NCI-H345 treated with DMSO at 0.1 percent for 48 hours (cell line): ENCODE data around the gene TBC1D14.

ENCODE experiments used
- DNase-seq: peaks from one replicate; lab custom pipeline; 2025; ENCODE audit not compliant: unreplicated experiment; lab: John Stamatoyannopoulos, UW

TBC1D14 gene

GRCh38 chr4:6992728-6993677 lies 83.4 kb downstream of the TBC1D14 start:
- DNase-seq = no peak

- DNase-seq = no peak
Observed at GRCh38 chr4:6996481-6996880, 86.9 kb downstream of the TBC1D14 start.

DNA sequence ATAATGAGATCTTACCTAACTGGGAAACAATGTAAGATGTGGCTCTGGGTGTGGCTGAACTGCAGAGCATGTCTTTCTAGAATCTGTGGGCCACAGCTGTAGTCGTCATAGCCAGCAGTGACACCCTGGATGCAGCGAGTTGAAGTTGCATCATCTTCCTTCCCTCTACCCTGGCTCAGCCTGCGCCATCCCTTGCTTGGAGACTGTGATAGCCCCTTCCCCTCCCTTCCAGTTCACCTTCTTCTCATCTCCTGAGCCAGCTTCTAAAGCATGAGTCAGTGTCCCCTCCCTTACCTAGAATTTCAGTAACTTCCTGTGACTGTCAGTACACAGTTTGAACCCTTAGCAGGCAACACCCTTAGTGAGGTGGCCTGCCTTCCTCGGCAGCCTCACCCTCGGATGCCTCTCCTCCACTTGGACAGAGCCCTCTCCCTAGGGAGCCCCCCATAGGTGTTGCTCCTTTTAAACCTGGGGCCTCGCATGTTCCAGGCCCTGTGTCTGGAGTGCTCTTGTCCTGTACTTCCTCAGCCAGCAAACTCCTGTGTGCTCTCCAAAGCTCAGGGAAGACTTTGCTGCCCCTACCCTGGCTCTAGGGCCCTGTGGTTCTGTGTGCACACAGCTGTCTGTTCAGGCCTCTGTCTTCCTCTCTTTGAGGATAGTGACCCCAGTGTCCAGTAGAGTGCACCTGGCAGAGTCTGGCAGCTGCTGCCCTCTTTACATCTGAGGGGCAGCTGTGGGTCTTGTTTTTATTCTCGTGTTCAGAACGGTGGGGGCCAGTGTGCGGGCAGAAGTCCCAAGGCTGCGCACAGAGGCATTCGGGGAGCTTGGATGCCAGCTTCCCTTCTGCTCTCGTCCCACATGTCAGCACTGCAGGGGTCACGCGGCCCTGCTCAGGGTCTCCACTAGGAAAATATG lies 89.8 kb downstream of the TBC1D14 start:
- no peak for DNase-seq

GRCh38 chr4:7000421-7001176 lies 91.0 kb downstream of the TBC1D14 start:
- no peak for DNase-seq

GRCh38 chr4:7001271-7001670 lies 91.6 kb downstream of the TBC1D14 start:
- no peak for DNase-seq

DNA sequence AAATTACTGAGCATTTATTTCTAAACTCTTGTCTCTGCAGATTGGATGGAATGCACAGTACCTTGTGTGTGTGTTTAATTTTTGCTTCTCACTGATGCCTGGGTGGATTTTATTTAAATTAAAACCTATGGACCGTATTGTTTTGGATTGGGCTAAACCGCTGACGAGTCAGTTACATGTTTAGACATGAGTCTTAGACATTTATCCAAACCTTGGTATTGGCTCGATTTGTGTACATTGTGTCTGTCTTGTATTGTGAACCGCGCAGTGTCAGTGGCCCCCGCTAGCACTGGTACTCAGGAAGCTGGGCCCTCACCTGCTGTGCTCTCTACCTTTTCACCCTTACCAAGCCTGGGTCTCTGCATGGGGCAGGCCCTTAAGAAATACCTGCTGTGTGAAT lies 92.7 kb downstream of the TBC1D14 start:
- no peak for DNase-seq

DNA sequence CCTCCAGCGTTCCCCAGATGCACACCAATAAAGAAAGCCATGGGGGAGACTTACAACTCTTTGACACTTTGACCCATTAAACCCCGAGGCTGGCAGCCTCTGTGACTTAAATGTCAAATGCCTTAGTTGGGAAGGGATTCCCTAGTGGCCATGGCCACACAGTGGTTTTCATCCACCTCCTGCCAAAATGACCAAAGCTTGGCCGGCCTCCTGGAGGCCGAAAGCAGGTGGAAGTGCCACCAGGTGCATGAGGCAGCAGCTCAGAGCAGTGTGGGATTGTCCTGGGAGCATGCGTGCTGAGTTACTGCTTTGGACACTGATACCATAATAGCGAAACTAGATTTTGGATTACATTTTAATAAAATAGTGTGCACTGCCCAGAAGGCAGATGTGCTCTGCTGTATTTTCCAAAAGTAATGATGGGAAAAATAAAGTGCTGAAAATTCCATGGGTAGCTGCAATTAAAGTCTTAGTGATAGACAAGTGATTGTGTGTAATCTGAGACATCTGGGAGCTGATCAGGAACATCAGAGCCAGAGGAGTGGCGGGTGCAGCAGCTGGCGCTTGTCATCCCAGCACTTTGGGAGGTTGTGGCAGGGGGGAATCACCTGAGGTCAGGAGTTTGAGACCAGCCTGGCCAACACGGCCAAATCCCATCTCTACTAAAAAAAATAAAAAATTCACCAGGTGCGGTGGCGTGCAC lies 93.7 kb downstream of the TBC1D14 start:
- no peak for DNase-seq

DNA sequence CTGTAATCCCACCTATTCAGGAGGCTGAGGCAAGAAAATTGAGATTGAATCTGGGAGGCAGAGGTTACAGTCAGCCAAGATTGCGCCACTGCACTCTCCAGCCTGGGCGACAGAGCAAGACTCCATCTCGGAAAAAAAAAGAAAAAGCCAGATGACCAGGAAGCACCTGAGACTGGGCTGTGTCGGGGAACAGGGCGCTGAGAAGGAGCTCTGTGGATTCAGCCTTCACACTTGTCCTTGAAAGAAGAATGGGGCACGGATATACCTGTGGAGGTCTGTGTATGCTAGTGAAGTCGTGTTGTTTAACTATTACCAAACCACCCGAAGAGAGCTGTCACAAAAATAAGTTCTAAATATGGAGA lies 94.2 kb downstream of the TBC1D14 start:
- DNase-seq = no peak

DNA sequence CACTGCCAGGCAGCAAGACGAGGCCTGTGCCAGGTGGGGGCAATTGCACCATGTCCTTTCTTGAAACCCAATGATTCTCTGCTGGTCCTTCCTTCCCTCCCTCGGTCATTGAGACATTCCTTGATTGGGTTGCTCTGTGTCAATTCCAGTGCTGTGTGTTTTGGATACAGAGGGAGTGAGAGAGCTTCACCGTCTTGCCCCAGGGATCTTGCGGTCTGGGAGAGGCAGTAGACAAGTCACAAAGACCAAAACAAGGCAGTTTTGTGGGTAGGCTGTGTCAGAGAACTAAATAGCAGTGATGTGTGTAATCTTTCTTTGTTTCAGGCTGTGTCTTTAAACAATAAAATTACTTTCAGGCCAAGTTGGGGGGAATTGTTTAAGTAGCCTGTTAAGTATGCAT lies 94.7 kb downstream of the TBC1D14 start:
- no peak for DNase-seq

GRCh38 chr4:7005571-7005970 lies 95.9 kb downstream of the TBC1D14 start:
- DNase-seq = no peak

DNA sequence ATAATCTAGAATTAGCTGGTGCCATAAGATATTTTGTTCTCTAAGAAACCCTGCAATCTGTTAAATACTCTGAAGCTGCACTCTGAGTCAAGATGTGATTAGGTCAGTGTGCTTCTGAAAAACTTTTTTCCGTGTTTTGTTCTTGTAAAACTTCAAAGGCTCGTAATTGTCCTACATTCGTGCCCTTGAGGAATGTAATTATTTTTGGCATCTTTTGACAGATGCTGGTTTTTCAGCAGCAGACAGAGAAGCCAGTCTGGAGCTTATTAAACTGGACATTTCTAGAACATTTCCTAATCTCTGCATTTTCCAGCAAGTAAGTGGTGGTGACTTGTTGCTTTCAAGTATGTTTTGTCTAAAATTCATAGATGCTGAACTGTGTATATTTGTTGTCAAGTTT lies 96.8 kb downstream of the TBC1D14 start:
- DNase-seq = no peak

DNA sequence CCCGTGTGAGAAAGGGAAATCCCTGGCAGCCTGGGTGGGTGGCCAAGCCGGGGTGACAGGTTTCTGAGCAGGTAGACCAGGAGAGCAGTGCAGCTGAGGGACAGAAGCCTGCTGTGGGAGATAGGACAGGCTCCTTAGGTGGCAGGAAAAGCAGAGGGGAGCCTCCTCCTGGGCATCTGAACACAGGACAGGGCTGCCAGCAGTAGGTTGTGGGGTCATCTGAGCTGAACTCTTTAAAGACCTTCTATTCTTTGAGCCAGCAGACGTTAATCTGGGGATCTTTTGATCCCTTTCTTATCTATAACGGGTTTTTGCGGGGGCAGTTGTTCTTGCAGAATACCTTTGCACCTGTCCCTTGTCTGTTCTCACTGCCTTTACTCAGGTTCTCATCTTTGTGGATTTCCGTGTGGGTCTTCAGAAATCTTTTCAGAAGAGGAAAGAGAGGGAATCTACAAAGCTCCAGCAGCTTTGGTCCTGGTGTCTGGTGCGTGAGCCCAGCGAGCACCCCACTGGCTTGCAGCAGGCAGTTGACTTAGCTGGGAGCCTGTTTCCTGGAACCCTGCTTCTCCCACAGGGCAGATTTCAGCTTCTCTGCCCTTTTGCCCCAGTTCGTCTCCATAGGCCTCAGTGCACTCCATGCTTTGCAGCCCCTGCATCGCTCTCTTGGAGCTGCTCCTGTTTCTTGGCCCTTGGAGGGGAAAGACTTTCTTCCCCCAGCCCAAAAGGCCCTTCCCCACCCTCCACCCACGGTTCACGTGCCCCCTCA lies 97.7 kb downstream of the TBC1D14 start:
- DNase-seq = no peak

DNA sequence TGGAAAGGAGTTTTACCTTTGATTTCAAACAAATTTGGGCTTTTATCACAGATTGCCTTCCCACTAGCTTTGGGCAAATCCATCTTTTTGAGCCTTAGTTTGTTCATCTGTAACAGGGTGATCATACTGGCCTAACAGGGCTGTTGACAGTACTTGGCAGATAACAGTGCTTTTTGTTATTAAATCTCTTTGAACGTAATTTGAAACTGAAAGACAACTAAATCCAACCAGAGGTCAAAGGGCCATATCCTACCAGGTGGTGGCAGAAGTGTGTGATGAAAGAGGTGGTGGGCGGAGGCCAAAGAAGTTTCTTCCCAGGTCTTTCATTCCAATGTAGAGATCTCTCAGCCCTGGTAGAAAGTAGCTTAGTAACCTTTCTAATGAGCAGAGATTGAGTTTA lies 98.3 kb downstream of the TBC1D14 start:
- no peak for DNase-seq

DNA sequence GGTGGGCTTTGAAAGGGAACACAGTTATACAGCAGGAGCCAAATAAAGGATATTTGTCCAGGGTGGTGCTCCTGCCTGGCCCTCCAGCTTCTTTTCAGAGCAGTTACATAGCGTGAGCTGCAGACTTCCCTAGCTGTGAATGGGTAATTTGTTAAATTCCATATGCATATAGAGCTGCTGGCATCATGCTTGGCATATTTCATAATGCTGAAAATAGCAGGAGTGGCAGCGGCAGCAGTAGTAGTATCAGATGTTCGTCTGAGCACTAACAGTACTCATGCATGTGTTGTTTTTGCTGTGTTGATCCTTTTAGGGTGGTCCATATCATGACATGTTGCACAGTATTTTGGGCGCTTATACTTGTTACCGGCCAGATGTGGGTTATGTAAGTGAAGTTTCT lies 99.9 kb downstream of the TBC1D14 start:
- DNase-seq = no peak

DNA sequence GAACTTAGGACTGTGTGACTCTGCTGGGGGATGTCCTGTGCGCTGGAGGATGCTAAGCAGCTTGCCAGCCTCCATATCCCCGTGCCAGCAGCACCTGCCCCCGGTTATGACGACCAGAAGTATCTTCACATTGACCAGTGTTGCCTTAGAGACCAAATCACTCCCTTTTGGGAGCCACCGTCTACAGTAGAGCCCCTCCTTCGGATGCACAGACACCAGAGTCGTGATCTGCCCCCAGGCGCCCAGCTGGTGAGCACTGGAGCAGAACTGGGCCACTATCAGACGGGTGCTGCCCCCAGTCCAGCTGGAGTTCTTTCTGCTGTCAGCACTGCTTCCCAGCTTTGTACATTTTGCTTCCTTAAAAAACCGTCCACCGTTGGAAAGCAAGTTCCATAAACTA lies 103.5 kb downstream of the TBC1D14 start:
- no peak for DNase-seq

DNA sequence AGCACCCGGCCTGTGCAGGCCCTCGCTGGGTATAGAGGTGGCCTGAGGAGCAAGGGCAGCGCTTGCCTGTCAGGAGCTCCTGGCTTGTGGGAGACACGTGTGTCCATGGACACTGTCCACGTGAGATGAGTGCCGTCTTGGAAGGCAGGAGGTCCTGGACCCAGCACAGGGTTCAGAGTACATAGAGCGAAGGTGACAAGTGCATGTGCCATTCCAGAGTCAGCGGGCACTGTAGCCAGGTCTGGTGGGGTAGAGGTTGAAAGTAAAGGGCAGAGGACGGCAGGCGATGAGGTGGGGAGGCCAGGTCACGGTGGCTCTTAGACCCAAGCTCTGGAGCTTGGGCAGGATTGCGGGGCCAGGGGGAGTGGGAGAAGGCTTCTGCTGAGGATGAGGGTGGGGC lies 105.2 kb downstream of the TBC1D14 start:
- DNase-seq = no peak

DNA sequence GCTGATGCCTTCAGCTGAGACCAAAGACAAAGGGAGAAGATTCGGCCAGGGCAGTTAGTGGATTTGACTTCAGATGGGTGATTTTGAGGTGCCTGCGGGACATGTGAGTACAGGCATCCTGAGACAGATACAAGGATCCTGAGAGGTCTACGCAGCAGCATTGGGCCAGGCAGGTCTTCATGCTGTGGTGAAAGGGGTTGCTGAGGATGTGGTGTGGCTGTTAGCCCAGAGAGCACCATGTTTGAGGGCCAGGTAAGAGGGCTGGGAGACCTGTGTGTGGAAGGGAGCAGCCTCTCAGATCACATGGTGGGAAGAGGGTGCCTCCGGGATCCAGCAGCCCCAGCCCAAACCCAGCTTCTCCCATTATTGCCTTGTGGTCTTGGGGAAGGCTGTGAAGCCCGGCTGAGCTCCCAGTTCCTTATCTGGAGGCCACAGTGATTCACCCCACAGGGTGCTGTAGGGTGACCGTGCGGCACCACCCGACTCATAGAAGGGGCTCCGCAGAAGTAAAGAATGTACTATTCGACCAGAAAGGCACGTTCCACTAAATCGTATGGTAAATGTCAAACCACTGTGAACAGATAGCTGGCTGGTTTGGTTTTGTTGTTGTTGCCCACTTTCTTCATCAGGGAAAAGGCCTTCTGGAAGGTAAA lies 105.9 kb downstream of the TBC1D14 start:
- DNase-seq = no peak

DNA sequence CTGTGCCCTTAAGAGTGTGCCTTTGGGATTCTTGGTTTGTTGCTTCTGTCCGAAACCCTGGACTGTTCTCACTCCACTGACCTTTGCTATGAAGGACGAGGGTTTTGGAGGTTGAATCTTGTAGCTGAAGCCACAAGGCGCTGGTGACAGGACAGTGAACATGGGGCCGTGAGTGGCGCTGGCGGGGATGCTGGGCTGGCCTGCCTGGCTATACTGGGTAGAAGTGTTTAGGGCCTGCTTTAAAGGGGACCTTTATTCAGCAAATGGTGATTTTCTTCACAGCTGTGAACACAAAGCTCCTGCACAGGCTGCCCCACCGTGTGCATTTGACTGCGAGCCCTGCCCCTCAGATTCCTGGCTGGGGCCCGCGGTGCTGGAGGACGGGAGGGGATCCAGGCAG lies 106.5 kb downstream of the TBC1D14 start:
- no peak for DNase-seq

DNA sequence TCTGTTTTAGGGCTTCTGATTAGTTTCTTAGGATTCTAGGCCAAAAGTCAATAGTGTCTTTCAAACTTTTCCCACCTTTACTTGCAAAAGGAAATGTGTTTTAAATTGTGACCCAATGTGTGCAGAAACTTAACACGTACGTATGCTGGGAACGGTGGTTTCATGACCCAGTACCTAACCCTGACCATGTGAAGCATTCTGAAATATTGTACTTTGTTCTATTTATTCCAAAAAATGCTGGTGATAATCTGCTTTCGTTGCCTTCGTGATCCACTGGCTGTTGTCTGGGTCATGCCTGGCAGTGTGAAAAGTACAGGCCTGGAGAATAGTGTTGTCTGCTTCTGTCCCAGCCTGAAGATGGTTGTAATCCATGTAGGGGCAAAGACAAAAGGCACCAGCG lies 106.9 kb downstream of the TBC1D14 start:
- no peak for DNase-seq
